Measurements from ENCODE around the gene HMGA1.

HMGA1 gene

GRCh38 chr6:34231566-34232336, 4.9 kb upstream of the HMGA1 start:
- no peak for TF ChIP-seq TAF1 (IDR thresholded peaks at IDR 0.05; ENCODE audit: low read depth)
- TF ChIP-seq, protein P1, sequence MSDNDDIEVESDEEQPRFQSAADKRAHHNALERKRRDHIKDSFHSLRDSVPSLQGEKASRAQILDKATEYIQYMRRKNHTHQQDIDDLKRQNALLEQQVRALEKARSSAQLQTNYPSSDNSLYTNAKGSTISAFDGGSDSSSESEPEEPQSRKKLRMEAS (IDR thresholded peaks at IDR 0.05), result no peak
- TF ChIP-seq EP300 (IDR thresholded peaks at IDR 0.05; ENCODE audit: borderline replicate concordance), result no peak
- TF ChIP-seq TCF12 (IDR thresholded peaks at IDR 0.05; ENCODE audit: low read depth), result no peak
- TF ChIP-seq, protein P2, sequence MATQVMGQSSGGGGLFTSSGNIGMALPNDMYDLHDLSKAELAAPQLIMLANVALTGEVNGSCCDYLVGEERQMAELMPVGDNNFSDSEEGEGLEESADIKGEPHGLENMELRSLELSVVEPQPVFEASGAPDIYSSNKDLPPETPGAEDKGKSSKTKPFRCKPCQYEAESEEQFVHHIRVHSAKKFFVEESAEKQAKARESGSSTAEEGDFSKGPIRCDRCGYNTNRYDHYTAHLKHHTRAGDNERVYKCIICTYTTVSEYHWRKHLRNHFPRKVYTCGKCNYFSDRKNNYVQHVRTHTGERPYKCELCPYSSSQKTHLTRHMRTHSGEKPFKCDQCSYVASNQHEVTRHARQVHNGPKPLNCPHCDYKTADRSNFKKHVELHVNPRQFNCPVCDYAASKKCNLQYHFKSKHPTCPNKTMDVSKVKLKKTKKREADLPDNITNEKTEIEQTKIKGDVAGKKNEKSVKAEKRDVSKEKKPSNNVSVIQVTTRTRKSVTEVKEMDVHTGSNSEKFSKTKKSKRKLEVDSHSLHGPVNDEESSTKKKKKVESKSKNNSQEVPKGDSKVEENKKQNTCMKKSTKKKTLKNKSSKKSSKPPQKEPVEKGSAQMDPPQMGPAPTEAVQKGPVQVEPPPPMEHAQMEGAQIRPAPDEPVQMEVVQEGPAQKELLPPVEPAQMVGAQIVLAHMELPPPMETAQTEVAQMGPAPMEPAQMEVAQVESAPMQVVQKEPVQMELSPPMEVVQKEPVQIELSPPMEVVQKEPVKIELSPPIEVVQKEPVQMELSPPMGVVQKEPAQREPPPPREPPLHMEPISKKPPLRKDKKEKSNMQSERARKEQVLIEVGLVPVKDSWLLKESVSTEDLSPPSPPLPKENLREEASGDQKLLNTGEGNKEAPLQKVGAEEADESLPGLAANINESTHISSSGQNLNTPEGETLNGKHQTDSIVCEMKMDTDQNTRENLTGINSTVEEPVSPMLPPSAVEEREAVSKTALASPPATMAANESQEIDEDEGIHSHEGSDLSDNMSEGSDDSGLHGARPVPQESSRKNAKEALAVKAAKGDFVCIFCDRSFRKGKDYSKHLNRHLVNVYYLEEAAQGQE (IDR thresholded peaks at IDR 0.05; ENCODE audit: low read depth), result no peak
- TF ChIP-seq TEAD4 (IDR thresholded peaks at IDR 0.05), result no peak
- TF ChIP-seq YY1 (IDR thresholded peaks at IDR 0.05; ENCODE audit: low read depth), result no peak
- TF ChIP-seq NFIC (IDR thresholded peaks at IDR 0.05), result no peak
- TF ChIP-seq RAD21 (IDR thresholded peaks at IDR 0.05; ENCODE audit: low read depth), result no peak
- TF ChIP-seq ZBTB7A (IDR thresholded peaks at IDR 0.05; ENCODE audit: low read depth), result no peak

DNA sequence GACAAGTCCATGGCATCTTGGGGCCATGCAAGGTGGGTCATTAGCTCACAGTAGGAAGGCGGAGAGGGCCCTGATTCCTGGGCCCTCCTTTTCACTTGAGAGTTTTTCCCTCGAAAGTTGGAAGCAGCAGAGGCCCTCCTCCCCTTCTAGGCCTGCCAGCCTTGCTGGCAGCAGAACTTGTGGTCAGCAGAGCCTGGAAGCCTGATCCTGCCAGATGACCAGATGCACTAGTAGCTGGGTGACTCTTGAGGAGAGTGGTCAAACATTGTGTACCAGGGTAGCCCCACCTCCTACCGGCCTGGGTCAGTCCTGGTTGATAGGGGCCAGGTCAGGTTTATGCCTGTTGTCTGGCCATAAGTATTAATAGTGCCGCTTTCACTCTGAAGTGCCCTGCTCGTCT, 3.8 kb upstream of the HMGA1 start:
- TF ChIP-seq CEBPB (IDR thresholded peaks at IDR 0.05) (no peak), EP300 (IDR thresholded peaks at IDR 0.05; ENCODE audit: borderline replicate concordance) (no peak)

DNA sequence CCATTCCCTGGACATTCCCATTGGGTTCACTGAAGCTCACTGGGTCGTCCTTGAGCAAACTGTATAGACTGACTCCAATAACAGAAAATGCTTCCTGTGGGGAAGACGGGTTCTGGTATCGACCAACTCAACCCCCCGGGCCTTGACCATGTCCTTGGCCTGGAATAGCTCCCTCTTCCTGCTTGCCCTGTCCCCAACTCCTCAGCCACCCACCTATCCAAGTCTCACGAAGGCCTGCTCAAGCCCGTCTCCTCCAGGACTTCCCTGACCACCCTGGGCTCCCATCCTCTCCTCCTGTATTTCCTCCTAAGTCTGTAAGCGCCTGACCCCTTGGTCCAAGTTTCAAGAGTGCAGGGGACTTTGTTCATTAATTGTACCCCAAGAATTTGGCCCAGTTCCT, 2.8 kb upstream of the HMGA1 start:
- TF ChIP-seq TCF12 (IDR thresholded peaks at IDR 0.05; ENCODE audit: low read depth) (no peak), YY1 (IDR thresholded peaks at IDR 0.05; ENCODE audit: low read depth) (no peak), NFIC (IDR thresholded peaks at IDR 0.05) (no peak), TAF1 (IDR thresholded peaks at IDR 0.05; ENCODE audit: low read depth) (no peak), RAD21 (IDR thresholded peaks at IDR 0.05; ENCODE audit: low read depth) (no peak), CREB1 (IDR thresholded peaks at IDR 0.05; ENCODE audit: low read depth) (no peak), CEBPB (IDR thresholded peaks at IDR 0.05) (no peak), ZBTB7A (IDR thresholded peaks at IDR 0.05; ENCODE audit: low read depth) (no peak), USF1 (IDR thresholded peaks at IDR 0.05) (no peak), FOXM1 (IDR thresholded peaks at IDR 0.05; ENCODE audit: borderline replicate concordance, low read depth) (no peak), TEAD4 (IDR thresholded peaks at IDR 0.05) (no peak), EGR1 (IDR thresholded peaks at IDR 0.05) (no peak)
- TF ChIP-seq, protein P2 (IDR thresholded peaks at IDR 0.05; ENCODE audit: low read depth), result no peak

- TF ChIP-seq YY1 (IDR thresholded peaks at IDR 0.05; ENCODE audit: low read depth) (no peak), ZBTB7A (IDR thresholded peaks at IDR 0.05; ENCODE audit: low read depth) (no peak), RAD21 (IDR thresholded peaks at IDR 0.05; ENCODE audit: low read depth) (no peak), CEBPB (IDR thresholded peaks at IDR 0.05) (no peak), NFIC (IDR thresholded peaks at IDR 0.05) (no peak), USF1 (IDR thresholded peaks at IDR 0.05) (no peak), TEAD4 (IDR thresholded peaks at IDR 0.05) (no peak), EGR1 (IDR thresholded peaks at IDR 0.05) (no peak), CREB1 (IDR thresholded peaks at IDR 0.05; ENCODE audit: low read depth) (no peak), TCF12 (IDR thresholded peaks at IDR 0.05; ENCODE audit: low read depth) (no peak), TAF1 (IDR thresholded peaks at IDR 0.05; ENCODE audit: low read depth) (no peak)
- TF ChIP-seq, protein P2 (IDR thresholded peaks at IDR 0.05; ENCODE audit: low read depth), result no peak
- TF ChIP-seq, protein P1 (IDR thresholded peaks at IDR 0.05), result no peak
Measured at GRCh38 chr6:34234667-34235306, 1.9 kb upstream of the HMGA1 start.
